GM18517 (cell line): Measurements from ENCODE around the gene IL4R.
A peak's percentile ranks its signal among the peaks of the same experiment; 100 is the strongest.
"Not testable (repeated sequence)": the region's sequence is repeated elsewhere in the genome, so short reads cannot be mapped to it uniquely, and the experiment has no call there.

Experiments used
- ATAC-seq: cut with Tn5 transposase; IDR thresholded peaks from one replicate; pipeline ENCODE4 v1.9.1; 2021; ENCODE audit warnings: mild to moderate bottlenecking, moderate library complexity; ENCODE audit not compliant: unreplicated experiment

Gene IL4R

DNA sequence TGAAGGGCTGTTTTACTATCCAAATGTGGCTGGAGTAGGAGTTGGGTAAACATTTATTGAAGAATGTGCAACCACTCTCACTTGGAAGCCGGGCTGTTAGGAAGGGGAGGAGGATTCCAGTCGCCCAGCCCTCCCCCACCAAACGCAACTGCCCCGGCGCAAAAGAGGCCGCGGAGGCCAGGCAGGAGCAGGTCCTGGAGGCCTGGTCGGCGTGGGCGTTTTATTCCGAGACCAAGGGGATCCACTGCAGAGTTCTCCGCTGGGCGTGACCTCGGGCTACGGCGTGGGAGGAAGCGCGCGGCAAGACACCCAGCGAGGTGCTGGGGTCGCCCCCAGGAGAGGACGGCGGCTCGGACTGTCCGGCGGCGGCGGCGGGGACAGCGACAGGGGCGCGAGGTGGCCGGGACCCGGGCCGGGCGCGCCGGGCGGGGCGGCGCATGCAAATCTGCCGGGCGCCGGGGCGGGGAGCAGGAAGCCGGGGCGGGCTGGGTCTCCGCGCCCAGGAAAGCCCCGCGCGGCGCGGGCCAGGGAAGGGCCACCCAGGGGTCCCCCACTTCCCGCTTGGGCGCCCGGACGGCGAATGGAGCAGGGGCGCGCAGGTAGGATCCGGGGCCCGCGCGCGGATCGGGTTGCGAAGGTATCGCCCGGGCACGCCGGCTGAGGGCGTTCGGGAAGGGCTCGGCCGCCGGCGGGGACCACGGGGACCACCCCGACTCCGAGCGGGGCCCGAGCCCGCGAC, at the start of gene IL4R:
IL4R (plus strand) TSS at position 553 of the 739 bp plus-strand sequence. CDS start 26,230 bp downstream, outside the sequence.
- ATAC-seq = peak; percentile 41

DNA sequence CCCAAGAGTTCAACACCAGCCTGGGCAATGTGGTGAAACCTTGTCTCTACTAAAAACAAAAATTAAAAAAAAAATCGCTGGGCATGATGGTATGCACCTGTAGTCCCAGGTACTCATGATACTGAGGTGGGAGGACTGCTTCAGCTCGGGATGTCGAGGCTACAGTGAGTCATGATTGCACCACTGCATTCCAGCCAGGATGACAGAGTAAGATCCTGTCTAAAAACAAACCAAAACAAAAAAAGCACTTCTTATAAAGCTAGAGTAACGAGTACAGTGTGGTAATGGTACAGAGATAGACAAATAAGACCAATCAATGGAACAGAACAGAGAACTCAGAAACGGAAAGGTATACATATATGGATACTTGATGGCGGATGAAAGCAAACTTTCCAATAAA, 49.6 kb upstream of the IL4R start:
- no peak for ATAC-seq

DNA sequence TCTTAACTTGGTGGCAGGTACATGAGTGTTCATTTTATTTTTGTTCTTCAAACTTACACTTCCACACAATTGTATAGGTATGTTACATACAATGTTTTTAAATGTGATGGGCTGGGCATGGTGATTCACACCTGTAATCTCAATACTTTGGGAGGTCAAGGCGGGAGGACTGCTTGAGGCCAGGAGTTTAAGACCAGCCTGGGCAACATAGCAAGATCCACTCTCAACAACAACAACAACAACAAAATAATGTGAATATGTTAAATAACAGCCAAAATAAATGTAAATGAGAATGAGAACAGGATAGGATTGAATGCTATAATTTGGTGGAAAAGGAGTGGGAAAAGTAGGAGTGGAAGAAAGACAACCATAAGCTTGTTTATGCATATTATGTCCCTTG, 47.8 kb upstream of the IL4R start:
- no peak for ATAC-seq

DNA sequence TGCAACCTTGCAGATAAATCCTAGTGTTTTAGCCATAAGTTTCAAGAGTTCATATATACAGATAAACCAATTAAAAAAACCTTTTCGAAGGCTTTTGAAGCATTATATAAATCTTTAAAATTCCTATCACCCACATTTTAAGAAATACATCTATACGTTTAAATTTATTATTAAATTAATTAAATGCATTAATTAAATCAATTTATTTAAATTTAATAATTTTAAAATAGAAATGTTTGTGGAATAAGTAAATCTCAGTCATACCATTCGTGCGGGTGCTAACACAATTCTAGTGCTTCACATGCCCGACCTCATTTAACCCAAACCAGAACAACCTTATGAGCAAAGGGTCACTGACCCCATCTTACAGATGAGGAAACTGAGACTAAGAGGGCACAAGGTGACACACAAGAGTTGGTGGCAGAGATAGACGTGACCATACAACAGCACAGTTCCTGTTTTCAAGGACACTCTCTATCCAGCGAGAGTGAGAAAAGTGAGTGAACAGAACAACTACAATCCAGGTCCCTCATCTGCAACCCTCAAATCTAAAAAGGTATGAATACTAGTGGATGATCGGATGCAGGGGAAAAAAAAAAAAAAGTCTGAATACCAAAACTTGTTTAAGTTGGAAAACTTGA, 46.6 kb upstream of the IL4R start:
- ATAC-seq = no peak

DNA sequence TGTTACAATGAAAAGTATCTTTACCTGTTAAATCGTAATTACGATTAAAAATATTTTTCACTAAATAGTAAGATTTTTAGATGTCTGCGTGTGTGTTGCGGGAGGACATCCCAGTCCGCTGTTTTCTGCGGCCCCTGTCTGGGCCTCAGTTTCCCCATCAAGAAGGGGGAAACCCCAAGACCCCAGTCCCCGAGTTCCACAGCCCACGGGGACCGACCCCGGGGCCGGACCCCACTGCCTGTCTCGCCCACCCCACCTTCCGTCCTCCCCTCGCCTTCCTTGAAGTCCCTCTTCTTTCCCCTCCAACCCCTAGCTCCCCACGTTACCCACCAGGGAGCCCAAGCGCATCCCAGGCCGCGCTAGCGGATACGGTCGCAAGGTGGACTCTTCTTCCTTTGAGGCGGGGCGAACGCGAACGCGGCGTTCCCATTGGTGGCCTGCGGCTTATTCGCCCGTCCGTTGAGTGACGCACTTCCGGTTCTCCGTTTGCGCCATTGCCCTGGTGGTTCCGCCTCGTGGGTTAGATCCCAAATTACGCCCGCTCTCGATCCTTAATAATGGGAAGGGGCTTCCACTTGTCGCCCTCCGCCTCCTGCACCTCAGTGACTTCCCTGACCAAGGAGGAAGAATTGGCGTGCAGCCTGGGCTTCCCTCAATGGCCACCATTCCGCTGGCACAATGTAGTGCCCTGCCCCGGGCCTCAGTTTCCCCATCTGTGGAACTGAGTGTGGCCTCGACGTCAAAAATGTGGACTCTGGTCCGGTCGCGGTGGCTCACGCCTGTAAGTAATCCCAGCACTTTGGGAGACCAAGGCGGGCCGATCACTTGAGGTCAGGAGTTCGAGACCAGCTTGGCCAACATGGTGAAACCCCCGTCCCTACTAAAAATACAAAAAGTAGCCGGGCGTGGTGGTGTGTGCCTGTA, 45.1 kb upstream of the IL4R start, which contains the start of gene NSMCE1:
NSMCE1 (minus strand) TSS at position 397 of the 924 bp plus-strand sequence. CDS start 11,202 bp downstream, outside the sequence.
- peak; percentile 82 for ATAC-seq

DNA sequence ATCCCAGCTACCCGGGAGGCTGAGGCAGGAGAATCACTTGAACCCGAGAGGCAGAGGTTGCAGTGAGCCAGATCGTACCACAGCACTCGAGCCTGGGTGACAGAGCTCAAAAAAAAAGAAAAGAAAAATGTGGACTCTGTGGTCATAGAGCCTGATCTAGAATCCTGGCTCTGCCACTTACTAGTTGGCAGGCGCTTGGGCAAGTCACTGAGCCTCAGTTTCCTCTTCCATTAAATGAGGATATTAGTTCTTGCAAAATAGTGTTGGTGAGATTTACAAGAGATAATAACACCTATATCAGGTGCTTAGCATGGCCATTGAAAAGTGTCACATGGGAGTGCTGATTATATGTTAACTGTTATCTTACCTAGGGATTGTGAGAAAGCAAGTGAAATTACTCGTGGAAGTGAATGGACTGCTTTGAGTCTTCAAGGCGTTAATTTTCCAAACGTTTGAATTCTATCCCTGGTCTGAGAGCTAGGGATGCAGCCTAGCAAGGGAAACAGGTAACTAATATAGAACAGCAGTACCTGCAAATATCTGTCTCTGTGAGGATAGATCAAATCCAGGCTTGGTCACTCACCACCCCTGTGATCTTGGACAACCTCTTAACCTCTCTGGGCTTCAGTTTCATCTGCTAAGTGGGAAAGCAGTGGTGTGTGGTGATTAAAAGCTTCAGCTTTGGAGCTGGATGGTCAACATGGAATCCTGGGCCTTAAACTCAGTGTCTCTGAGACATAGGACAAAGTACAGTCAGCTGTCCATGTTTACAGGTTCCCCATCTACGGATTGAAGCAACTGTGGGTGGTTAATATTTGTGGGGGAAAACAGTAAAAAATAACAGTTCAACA, 44.2 kb upstream of the IL4R start:
- no peak for ATAC-seq

DNA sequence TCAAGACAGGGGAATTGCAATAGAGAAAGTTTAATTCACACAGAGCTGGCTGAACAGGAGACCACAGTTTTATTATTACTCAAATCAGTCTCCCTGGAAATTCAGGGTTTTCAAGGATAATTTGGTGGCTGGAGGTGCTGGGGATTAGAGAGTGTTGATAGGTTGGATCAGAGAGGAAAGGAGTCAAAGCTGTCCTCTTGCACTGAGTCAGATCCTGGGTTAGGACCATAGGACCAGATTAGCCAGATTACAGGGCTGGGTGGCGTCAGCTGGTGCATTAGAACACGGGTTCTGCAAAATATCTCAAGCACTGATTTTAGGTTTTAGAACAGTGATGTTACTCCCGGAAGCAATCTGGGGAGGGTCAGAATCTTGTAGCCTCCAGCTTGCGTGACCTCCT, 43.4 kb upstream of the IL4R start:
- no peak for ATAC-seq

DNA sequence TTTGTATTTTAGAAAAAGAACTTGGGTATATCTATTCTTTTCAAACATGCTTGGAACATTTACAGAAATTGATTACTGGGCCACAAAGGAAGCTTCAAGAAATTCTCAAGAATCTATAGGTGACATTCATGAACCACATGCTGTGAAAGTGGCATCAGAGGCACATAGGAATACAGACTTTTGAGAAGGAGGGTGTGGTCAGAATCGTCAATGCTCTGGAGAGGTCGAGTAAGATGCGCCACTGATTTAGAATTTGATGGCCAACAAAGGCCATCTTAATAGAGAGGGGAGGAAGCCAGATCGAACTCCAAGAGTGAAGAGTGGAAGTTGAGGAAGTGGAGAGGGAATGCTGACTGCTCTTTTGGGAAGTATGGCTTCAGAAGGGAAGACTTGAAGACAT, 41.7 kb upstream of the IL4R start:
- no peak for ATAC-seq

DNA sequence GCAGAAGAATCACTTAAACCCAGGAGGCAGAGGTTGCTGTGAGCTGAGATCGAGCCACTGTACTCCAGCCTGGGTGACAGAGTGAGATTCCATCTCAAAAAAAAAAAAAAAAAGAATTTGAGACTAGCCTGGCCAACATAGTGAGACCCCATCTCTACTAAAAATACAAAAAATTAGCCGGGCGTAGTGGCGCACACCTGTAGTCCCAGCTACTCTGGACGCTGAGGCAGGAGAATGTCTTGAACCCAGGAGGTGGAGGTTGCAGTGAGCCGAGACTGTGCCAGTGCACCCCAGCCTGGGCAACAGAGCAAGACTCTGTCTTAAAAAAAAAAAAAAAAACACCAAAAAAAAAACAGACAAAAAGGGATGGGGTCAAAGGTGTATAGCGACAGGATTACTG, 41.1 kb upstream of the IL4R start:
- not testable (repeated sequence) for ATAC-seq

DNA sequence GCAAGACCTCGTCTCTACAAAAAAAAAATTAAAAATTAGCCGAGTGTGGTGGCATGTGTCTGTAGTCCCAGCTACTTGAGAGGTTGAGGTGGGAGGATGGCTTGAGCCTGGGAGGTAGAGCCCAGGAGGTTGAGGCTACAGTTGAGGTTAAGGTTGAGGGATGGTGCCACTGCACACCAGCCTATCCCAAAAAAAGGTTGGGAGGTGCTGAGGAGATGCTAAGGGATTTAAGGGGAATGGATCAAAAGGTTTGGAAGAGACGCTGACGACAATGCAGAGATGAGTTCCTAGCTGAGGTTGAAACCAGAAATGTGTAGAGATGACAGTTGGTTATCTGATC, 40.5 kb upstream of the IL4R start:
- ATAC-seq = no peak

DNA sequence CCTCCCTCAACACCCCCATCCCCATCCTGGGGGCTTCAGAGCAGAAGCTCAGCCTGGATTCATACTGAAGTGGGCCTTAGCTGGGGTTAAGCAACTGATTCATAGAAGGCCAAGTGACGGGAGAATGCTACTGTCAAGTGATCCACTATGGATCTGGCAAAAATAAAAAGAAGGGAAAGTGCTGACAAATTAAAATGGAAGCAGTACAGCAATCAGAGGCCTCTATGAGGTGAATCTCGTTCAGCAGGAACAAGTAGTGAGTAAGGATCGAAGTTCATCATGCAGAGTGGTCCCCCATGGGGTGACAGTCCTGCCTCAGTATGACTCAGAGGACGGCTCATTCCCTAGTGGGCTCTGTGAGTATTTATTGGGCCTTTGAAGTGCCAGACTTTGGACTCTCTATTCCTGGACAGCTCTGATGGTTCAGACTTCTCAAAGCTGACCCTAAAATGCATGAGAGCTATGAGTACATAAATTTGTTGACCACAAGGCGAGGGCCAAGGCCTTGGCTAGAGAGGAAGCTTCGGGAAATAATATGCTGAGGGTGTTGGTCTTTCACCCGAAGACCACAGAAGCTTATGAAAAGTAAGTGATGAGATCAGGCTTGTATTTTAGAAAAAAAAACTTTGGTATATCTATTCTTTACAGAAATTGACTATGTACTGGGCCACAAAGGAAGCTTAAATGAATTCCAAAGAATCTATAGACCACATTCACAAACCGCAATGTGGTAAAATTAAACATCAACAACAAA, 39.9 kb upstream of the IL4R start:
- no peak for ATAC-seq

DNA sequence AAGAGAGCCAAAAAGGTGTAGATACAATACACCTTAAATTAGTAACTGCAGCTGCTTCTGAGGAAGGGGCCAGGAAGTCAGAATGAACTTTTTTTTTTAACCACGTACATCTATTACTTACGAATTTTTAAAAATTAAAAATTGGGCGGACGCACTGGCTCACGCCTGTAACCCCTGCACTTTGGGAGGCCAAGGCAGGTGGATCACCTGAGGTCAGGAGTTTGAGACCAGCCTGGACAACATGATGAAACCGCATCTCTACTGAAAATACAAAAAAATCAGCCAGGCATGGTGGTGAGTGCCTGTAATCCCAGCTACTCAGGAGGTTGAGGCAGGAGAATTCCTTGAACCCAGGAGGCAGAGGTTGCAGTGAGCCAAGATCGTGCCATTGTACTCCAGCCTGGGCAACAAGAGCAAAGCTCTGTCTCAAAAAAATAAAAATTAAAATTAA, 39.3 kb upstream of the IL4R start:
- not testable (repeated sequence) for ATAC-seq

DNA sequence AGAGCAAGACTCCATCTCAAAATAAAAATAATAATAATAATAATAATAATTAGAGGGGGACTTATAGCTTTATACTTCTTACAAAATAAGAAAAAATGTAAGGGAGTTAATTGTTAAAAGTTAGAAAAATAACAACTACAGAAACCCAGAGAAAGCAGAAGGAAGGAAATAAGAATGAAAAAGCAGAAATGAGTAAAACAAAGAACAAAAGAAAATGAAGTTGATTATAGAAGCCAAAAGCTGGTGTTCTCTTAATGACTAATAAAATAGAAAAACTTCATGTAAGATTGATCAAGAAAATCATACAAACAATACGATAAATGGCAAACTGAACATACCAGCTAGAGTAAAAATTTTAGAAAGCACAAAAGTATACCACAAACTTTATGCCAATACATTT, 38.4 kb upstream of the IL4R start:
- no peak for ATAC-seq

DNA sequence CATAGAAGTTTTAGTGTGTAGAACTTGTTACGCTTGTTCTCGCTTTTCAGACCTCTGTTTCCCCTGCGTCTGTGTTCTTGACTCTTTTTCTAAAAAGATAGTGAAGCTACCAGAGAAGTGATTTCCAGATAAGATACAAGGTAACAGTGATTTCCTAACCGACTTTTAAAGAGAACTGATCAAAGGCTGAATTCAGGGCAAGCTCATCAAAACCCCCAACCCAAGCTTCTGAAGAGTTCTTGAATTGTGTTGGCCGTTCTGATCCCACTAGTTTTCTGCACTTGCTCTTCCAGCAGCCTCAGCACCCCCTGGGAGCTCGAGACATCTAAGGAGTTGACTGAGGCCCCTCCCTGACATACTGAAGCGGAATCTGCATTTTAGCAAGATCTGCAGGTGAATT, 32.5 kb upstream of the IL4R start:
- no peak for ATAC-seq

DNA sequence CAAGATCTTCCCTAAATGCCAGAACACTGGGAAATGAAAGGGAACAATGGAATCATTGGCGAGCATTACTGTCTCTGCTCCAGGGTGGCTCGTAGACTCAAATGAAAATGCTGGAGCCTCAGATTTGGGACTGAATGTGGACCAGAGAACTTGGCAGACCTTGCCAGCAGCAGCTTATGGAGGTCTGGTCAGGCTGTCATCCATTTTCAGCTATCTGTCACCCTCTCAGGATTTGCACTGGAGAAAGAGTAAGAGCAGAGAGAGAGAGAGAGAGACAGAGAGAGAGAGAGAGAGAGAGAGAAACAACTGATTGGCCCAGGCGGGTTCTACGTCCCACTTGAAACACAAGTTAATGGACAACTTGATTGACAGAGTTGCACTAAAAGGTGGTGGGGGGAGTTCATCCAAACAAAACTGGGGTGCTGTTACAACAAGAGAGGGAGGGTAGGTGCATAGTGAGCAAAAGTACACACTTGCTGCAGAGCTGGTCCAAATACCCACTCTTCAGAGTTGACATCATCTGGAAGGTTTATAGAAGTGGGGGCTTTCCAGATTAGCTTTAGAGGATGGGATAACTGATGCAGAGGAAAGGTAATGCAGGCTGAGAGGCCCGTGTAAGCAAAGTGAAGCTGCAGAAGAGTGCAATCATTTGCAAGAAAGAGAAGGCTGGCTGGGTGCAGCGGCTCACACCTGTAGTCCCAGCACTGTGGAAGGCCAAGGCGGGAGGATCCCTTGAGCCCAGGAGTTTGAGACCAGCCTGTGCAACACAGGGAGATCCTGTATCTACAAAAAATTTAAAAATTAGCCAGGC, 28.7 kb upstream of the IL4R start:
- ATAC-seq = no peak

DNA sequence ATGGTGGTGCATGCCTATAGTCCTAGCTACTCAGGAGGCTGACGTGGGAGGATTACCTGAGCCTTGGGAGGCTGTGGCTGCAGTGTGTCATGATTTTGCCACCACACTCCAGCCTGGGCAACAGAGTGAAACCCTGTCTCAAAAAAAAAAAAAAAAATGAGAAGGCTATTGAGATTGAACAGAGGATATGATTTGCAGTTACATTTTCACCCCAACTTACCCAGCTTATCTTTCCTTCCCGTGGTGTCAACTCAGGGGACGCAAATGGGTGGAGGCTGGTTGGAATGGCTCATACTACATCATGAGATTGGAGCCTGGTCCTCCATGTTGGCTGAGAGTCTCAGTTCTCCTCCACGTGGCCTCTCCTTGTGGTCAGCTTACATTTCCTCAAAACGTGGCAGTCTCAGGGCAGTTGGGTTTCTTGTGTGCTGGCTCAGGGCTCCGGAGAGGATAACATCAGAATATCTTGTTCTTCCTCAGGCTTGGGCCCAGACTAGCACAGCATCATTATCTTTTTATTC, 28.0 kb upstream of the IL4R start:
- no peak for ATAC-seq

DNA sequence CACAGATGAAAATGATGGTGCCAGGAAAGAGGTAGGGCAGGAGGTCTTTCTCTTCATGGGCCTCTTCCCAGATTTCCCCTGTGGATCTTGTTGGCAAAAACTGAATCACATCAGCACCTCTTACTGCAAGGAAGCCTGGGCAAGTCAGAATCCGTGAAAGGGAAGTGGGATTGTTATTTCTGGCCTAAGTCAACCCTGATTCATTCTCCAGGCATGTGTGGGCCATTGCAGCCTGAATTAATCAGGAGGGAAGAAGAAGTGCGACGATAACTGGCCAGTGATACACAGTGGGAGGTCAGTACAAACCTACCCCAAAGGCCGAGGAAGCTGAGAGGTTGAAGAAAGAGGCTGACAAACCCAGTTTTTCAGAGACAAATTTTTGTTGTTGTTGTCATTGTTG, 27.3 kb upstream of the IL4R start:
- no peak for ATAC-seq

DNA sequence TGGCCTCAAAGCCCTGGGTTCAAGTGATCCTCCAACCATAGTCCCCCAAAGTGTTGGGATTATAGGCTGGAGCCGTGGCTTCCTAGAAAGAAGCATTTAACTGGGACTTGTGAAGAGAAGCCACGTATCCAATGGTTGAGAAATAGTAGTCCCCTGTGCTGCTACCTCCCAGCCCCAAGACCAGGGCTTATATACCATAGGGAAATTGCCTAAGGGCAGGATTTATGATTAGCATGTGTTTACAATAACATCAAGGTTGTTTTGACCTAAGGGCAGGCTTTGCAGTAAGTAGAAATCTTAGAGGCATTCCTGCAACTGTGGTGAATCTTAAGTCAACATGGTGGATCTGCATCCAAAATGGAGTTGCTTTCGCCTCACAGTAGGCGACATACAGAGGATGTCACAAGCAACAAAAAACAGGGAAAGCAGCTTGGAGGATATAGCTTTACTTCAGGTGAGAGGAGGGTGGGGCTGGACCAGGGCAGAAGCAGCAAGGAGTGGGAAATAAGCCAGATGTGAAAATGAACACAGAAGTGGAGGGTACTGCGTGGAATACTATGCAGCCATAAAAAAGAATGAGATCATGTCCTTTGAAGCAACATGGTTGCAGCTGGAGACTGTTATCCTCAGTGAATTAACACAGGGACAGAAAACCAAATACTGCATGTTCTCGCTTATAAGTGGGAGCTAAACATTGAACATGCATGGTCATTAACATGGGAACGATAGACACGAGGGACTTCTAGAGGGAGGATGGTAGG, 26.5 kb upstream of the IL4R start:
- no peak for ATAC-seq
